IMR-90 (cell line): ENCODE data around the gene NADK. TPM values are rescaled to one million over a fixed set of nuclear protein-coding genes. Genes with fewer than 3 reads are reported as not detected.

Source experiments
- ATAC-seq: fragments of 200-7000 bp; cut with Tn5 transposase; 2 replicates; pipeline ENCODE4 v1.9.1; 2020; ENCODE audit warnings: low read depth, mild to moderate bottlenecking, moderate library complexity
- BruUV-seq: library from RNA; stranded (reverse); fragments of 400-500 nt; replicated peaks from 2 replicates; lab custom pipeline; 2021; lab: Mats Ljungman, UMichigan
- CTCF ChIA-PET: fragments of 300-600 bp; formaldehyde crosslinking; extraction: SDS; loops from one replicate; lab custom pipeline; 2021; ENCODE audit warnings: antibody characterized with exemption; lab: Yijun Ruan, JAX
- POLR2A ChIA-PET: fragments of 300-600 bp; sonication (Branson Sonifier 250); formaldehyde crosslinking; loops from one replicate; lab custom pipeline; 2022; ENCODE audit warnings: antibody characterized with exemption; ENCODE audit not compliant: unreplicated experiment; lab: Charles Lee
- DNase-seq: peaks from one replicate; pipeline ENCODE4 v3.0.0; 2013
- H2AFZ ChIP-seq: replicated peaks from 2 replicates; pipeline ENCODE3; 2013; ENCODE audit warnings: low read length, mild to moderate bottlenecking; ENCODE audit not compliant: poor library complexity
- H2AK5ac ChIP-seq: 2 replicates; pipeline ENCODE4 v1.6.1; 2013; ENCODE audit warnings: low read depth, low read length, inconsistent platforms
- H2AK9ac ChIP-seq: replicated peaks from 2 replicates; pipeline ENCODE3; 2013; ENCODE audit warnings: mild to moderate bottlenecking, low read depth, low read length, moderate library complexity; ENCODE audit not compliant: poor library complexity
- H2BK120ac ChIP-seq: 2 replicates; pipeline ENCODE4 v1.6.1; 2013; ENCODE audit warnings: low read depth, low read length, inconsistent platforms
- H2BK15ac ChIP-seq: 3 replicates; pipeline ENCODE4 v1.6.1; 2013; ENCODE audit warnings: low read depth, low read length, inconsistent platforms
- H2BK20ac ChIP-seq: 2 replicates; pipeline ENCODE4 v1.6.1; 2013; ENCODE audit warnings: low read depth, mild to moderate bottlenecking, inconsistent platforms, low read length, moderate library complexity
- H2BK5ac ChIP-seq: 2 replicates; pipeline ENCODE4 v1.6.1; 2013; ENCODE audit warnings: mild to moderate bottlenecking, low read depth, low read length, inconsistent platforms; ENCODE audit not compliant: poor library complexity, severe bottlenecking
- H3K14ac ChIP-seq: replicated peaks from 2 replicates; pipeline ENCODE4 v1.6.1; 2013; ENCODE audit warnings: low read depth, low read length, inconsistent platforms
- H3K18ac ChIP-seq: 2 replicates; pipeline ENCODE4 v1.6.1; 2013; ENCODE audit warnings: low read depth, low read length, control low read depth
- H3K23ac ChIP-seq: 2 replicates; pipeline ENCODE4 v1.6.1; 2013; ENCODE audit warnings: low read depth, low read length, inconsistent platforms
- H3K27ac ChIP-seq: 2 replicates; pipeline ENCODE4 v1.5.1; 2013; ENCODE audit warnings: mild to moderate bottlenecking, control low read depth, low read length; ENCODE audit not compliant: insufficient read depth
- H3K27me3 ChIP-seq: 2 replicates; pipeline ENCODE4 v1.6.1; 2013; ENCODE audit warnings: low read length; ENCODE audit not compliant: control insufficient read depth, insufficient read depth
- H3K36me3 ChIP-seq: 2 replicates; pipeline ENCODE4 v1.6.1; 2013; ENCODE audit warnings: low read length, mixed read lengths; ENCODE audit not compliant: control insufficient read depth, insufficient read depth
- H3K4ac ChIP-seq: 2 replicates; pipeline ENCODE4 v1.6.1; 2013; ENCODE audit warnings: low read depth, low read length, inconsistent platforms
- H3K4me1 ChIP-seq: 2 replicates; pipeline ENCODE4 v1.6.1; 2013; ENCODE audit warnings: low read length, mixed read lengths; ENCODE audit not compliant: control insufficient read depth, insufficient read depth
- H3K4me2 ChIP-seq: 2 replicates; pipeline ENCODE4 v1.6.1; 2013; ENCODE audit warnings: low read depth, mild to moderate bottlenecking, control low read depth, low read length, moderate library complexity
- H3K4me3 ChIP-seq: 2 replicates; pipeline ENCODE4 v1.5.1; 2013; ENCODE audit warnings: low read depth, mild to moderate bottlenecking, control low read depth, low read length, moderate library complexity; ENCODE audit not compliant: insufficient read depth
- H3K56ac ChIP-seq: 2 replicates; pipeline ENCODE4 v1.6.1; 2013; ENCODE audit warnings: low read length, inconsistent platforms; ENCODE audit not compliant: insufficient read depth; ENCODE audit errors: extremely low read depth
- H3K79me1 ChIP-seq, 2 experiments: 2 replicates each; pipeline ENCODE4 v1.6.1; 2013; ENCODE audit warnings: low read length in 2 of 2, inconsistent platforms in 1 of 2, low read depth in 1 of 2
- H3K9ac ChIP-seq: 2 replicates; pipeline ENCODE4 v1.6.1; 2013; ENCODE audit warnings: low read depth, low read length, control low read depth
- H3K9me1 ChIP-seq: 2 replicates; pipeline ENCODE4 v1.6.1; 2013; ENCODE audit warnings: low read length, inconsistent platforms; ENCODE audit not compliant: insufficient read depth
- H3K9me3 ChIP-seq: 2 replicates; pipeline ENCODE4 v1.6.1; 2013; ENCODE audit warnings: low read length; ENCODE audit not compliant: control insufficient read depth, insufficient read depth
- H4K20me1 ChIP-seq: 2 replicates; pipeline ENCODE4 v1.6.1; 2013; ENCODE audit warnings: low read length, inconsistent platforms; ENCODE audit not compliant: insufficient read depth
- H4K5ac ChIP-seq: 2 replicates; pipeline ENCODE4 v1.6.1; 2013; ENCODE audit warnings: mild to moderate bottlenecking, low read depth, low read length, control low read depth
- H4K8ac ChIP-seq, 2 experiments: 2 replicates each; pipeline ENCODE4 v1.6.1; 2013; ENCODE audit warnings: low read depth in 2 of 2, low read length in 2 of 2, control low read depth in 1 of 2, inconsistent platforms in 1 of 2
- H4K91ac ChIP-seq: 2 replicates; pipeline ENCODE4 v1.6.1; 2013; ENCODE audit warnings: low read depth, low read length, inconsistent platforms; ENCODE audit not compliant: insufficient read depth
- BHLHE40 ChIP-seq: fragments of 150-350 bp; IDR thresholded peaks from 2 replicates; pipeline ENCODE4 v1.6.1; 2016; ENCODE audit warnings: mild to moderate bottlenecking, low read depth, low read length
- CEBPB ChIP-seq: IDR thresholded peaks from 2 replicates; pipeline ENCODE4 v1.6.1; 2012; ENCODE audit warnings: low read depth, low read length, improper control_type of control experiment
- CHD1 ChIP-seq: IDR thresholded peaks from 2 replicates; pipeline ENCODE4 v1.6.1; 2012; ENCODE audit warnings: low read depth, low read length, improper control_type of control experiment
- CTCF ChIP-seq: conservative IDR thresholded peaks from 2 replicates; pipeline ENCODE4 v1.5.1; 2012; ENCODE audit warnings: mild to moderate bottlenecking, low read depth, low read length, improper control_type of control experiment
- ELK1 ChIP-seq: fragments of 150-350 bp; IDR thresholded peaks from 2 replicates; pipeline ENCODE4 v1.6.1; 2016; ENCODE audit warnings: low read depth, mild to moderate bottlenecking, low read length, moderate library complexity, borderline replicate concordance
- FOS ChIP-seq: fragments of 150-350 bp; IDR thresholded peaks from 2 replicates; pipeline ENCODE4 v1.6.1; 2016; ENCODE audit warnings: low read depth, low read length
- MAFK ChIP-seq: IDR thresholded peaks from 2 replicates; pipeline ENCODE4 v1.6.1; 2012; ENCODE audit warnings: low read depth, low read length, improper control_type of control experiment
- MAZ ChIP-seq: IDR thresholded peaks from 2 replicates; pipeline ENCODE4 v1.6.1; 2012; ENCODE audit warnings: low read depth, mild to moderate bottlenecking, low read length, improper control_type of control experiment, moderate library complexity, borderline replicate concordance
- MXI1 ChIP-seq: IDR thresholded peaks from 2 replicates; pipeline ENCODE4 v1.6.1; 2012; ENCODE audit warnings: low read depth, mild to moderate bottlenecking, low read length, moderate library complexity, borderline replicate concordance
- NFE2L2 ChIP-seq: fragments of 150-350 bp; IDR thresholded peaks from 2 replicates; pipeline ENCODE4 v1.6.1; 2016; ENCODE audit warnings: low read depth, mild to moderate bottlenecking, low read length
- POLR2A ChIP-seq: IDR thresholded peaks from 2 replicates; pipeline ENCODE4 v1.6.1; 2012; ENCODE audit warnings: mild to moderate bottlenecking, low read depth, low read length
- RAD21 ChIP-seq: IDR thresholded peaks from 2 replicates; pipeline ENCODE4 v1.6.1; 2012; ENCODE audit warnings: low read length, improper control_type of control experiment
- RCOR1 ChIP-seq: IDR thresholded peaks from 2 replicates; pipeline ENCODE4 v1.6.1; 2012; ENCODE audit warnings: mild to moderate bottlenecking, low read length, improper control_type of control experiment; ENCODE audit not compliant: insufficient replicate concordance
- RFX5 ChIP-seq: IDR thresholded peaks from 2 replicates; pipeline ENCODE4 v1.8.0; 2012; ENCODE audit warnings: low read depth, mild to moderate bottlenecking, low read length, moderate library complexity
- SMC3 ChIP-seq: fragments of 150-350 bp; IDR thresholded peaks from 2 replicates; pipeline ENCODE4 v1.6.1; 2016; ENCODE audit warnings: low read depth, mild to moderate bottlenecking, antibody characterized with exemption, low read length, moderate library complexity
- USF2 ChIP-seq: fragments of 150-350 bp; IDR thresholded peaks from 2 replicates; pipeline ENCODE4 v1.6.1; 2017; ENCODE audit warnings: mild to moderate bottlenecking, antibody characterized with exemption, low read length, low read depth
- WGBS, 2 experiments: methylation state at CpG; one replicate each; pipeline versions ENCODE4 v1.1.5 to v1.1.7; 2013; ENCODE audit warnings: missing lambda C conversion rate in 2 of 2; ENCODE audit not compliant: insufficient read length in 1 of 2; ENCODE audit errors: extremely low coverage in 2 of 2; 5-methylcytosine and 5-hydroxymethylcytosine counted together
- dilution Hi-C: fragments of 300-500 bp; cut with HindIII; formaldehyde crosslinking; loops from one replicate; pipeline ENCODE4 v1.14.3; 2018; ENCODE audit warnings: low sequenced_read_pairs; ENCODE audit not compliant: unreplicated experiment
- in situ Hi-C: fragments of 300-500 bp; cut with MboI; formaldehyde crosslinking; loops from 3 replicates; pipeline ENCODE4 v1.14.3; 2019; ENCODE audit warnings: low sequenced_read_pairs, inconsistent platforms, mixed read lengths
- intact Hi-C: fragments of 100-400 bp; cut with micrococcal nuclease; formaldehyde crosslinking; loops from 2 replicates; pipeline ENCODE4 v1.10.0; 2022
- polyA plus RNA-seq, 3 experiments: library from polyadenylated mRNA; depleted of rRNA; stranded (reverse); fragments of >200 nt; gene quantifications; 2 replicates each; pipeline ENCODE4 v1.2.3, GENCODE V29; 2012; ENCODE audit warnings: low replicate concordance in 1 of 3
- total RNA-seq: library from RNA; depleted of rRNA; stranded (reverse); fragments of >200 nt; gene quantifications from 2 replicates; pipeline ENCODE4 v1.2.3, GENCODE V29; 2012

Gene NADK
- total and polyA plus RNA-seq, 2 of the 4 experiments (the other 2 are of a cell fraction): 12.5 to 56.1 TPM

- Histone ChIP-seq H2AFZ (no peak overlapping the region), H3K4ac (no peak overlapping the region), H2BK120ac (no peak overlapping the region), H3K4me2 (no peak overlapping the region), H3K9me1 (no peaks in the 10 kb centered on the region; the same call in 1 of the 2 replicates), H4K20me1 (peaks cover 13% of the 10 kb centered on the region; the same call in 1 of the 2 replicates), H3K4me3 (no peak overlapping the region), H3K9ac (no peak overlapping the region), H3K56ac (no peak overlapping the region), H3K27me3 (no peaks in the 10 kb centered on the region), H3K23ac (no peak overlapping the region), H3K36me3 (peaks cover 66% of the 10 kb centered on the region), H4K91ac (no peak overlapping the region), H4K5ac (no peak overlapping the region), H2BK20ac (no peak overlapping the region), H3K27ac (no peak overlapping the region), H2BK15ac (no peak overlapping the region), H3K14ac (no peak overlapping the region), H2AK9ac (no peak overlapping the region), H3K79me1 (peaks cover 5 to 25% of the 10 kb centered on the region in 2 experiments; a peak in 3 of 4 replicates), H4K8ac (no peak overlapping the region), H3K18ac (no peak overlapping the region), H2BK5ac (no peak overlapping the region), H3K9me3 (no peaks in the 10 kb centered on the region), H2AK5ac (no peak overlapping the region), H3K4me1 (no peaks in the 10 kb centered on the region)
- in situ Hi-C loops: no loop called here
- ChIA-PET CTCF (no interaction called here), POLR2A (no interaction called here)
- ATAC-seq (no peak), DNase-seq (no peak)
- intact Hi-C loops: no loop called here
- WGBS, 2 experiments: 92% methylated on average over 15 of the region's 25 CpGs; no CpG with 5 or more reads in 1 of the 2 experiments
- dilution Hi-C loops: no loop called here
- no peak for TF ChIP-seq CHD1
- TF ChIP-seq POLR2A: no peak
- TF ChIP-seq MXI1: no peak
- TF ChIP-seq ELK1: no peak
- TF ChIP-seq MAFK: no peak
- TF ChIP-seq BHLHE40: no peak
- TF ChIP-seq SMC3: no peak
- TF ChIP-seq NFE2L2: no peak
- no peak for TF ChIP-seq FOS
- no peak for TF ChIP-seq RCOR1
- TF ChIP-seq CTCF: no peak
- TF ChIP-seq RFX5: no peak
- TF ChIP-seq MAZ: no peak
- no peak for TF ChIP-seq CEBPB
- TF ChIP-seq RAD21: no peak
- TF ChIP-seq USF2: no peak
- BruUV-seq: no TSS peak
Observed at GRCh38 chr1:1757422-1758058, 20.7 kb downstream of the NADK start.
